Caco-2 (cell line): ENCODE data around the gene DPCD. TPM values are rescaled to one million over a fixed set of nuclear protein-coding genes. Genes with fewer than 3 reads are reported as not detected.

Experiments used
- BruUV-seq: library from RNA; stranded (reverse); fragments of 400-500 nt; replicated peaks from 2 replicates; lab custom pipeline; 2021; lab: Mats Ljungman, UMichigan
- CTCF ChIA-PET: fragments of 300-600 bp; sonication (Branson Sonifier 250); formaldehyde crosslinking; loops from one replicate; lab custom pipeline; 2022; ENCODE audit warnings: antibody characterized with exemption; lab: Charles Lee
- POLR2A ChIA-PET: fragments of 300-600 bp; sonication (Branson Sonifier 250); formaldehyde crosslinking; loops from one replicate; lab custom pipeline; 2022; ENCODE audit warnings: antibody characterized with exemption; lab: Charles Lee
- DNase-seq, 2 experiments: peaks; one replicate each; pipeline versions ENCODE4 v3.0.0 to v3.0.0-alpha.2; 2020 to 2022
- H3K27me3 ChIP-seq: replicated peaks from 2 replicates; pipeline ENCODE4 v1.6.0; 2011; ENCODE audit warnings: low read length; ENCODE audit not compliant: control insufficient read depth, insufficient read depth
- H3K36me3 ChIP-seq: 2 replicates; pipeline ENCODE4 v1.5.1; 2011; ENCODE audit warnings: low read length; ENCODE audit not compliant: control insufficient read depth, insufficient read depth
- H3K4me1 ChIP-seq: fragments of 250-450 bp; sonication (Bioruptor Pico); 2 replicates; pipeline ENCODE4 v1.5.1; 2020; ENCODE audit warnings: mild to moderate bottlenecking
- H3K4me3 ChIP-seq: 2 replicates; pipeline ENCODE4 v1.5.1; 2011; ENCODE audit warnings: low read depth, mild to moderate bottlenecking, control low read depth, low read length
- H3K9me3 ChIP-seq: fragments of 250-450 bp; sonication (Bioruptor Pico); 2 replicates; pipeline ENCODE4 v1.5.1; 2020; ENCODE audit warnings: mild to moderate bottlenecking, moderate library complexity
- H3K27ac Mint-ChIP-seq: one replicate; pipeline ENCODE4 v1.8.0; 2022; ENCODE audit warnings: mixed read lengths; ENCODE audit not compliant: unreplicated experiment
- H3K27me3 Mint-ChIP-seq: one replicate; pipeline ENCODE4 v1.8.0; 2022; ENCODE audit warnings: mixed read lengths; ENCODE audit not compliant: insufficient read depth, unreplicated experiment
- H3K36me3 Mint-ChIP-seq: one replicate; pipeline ENCODE4 v1.8.0; 2022; ENCODE audit warnings: mild to moderate bottlenecking, mixed read lengths; ENCODE audit not compliant: insufficient read depth, unreplicated experiment
- H3K4me1 Mint-ChIP-seq: one replicate; pipeline ENCODE4 v1.8.0; 2022; ENCODE audit warnings: low read depth, mixed read lengths; ENCODE audit not compliant: unreplicated experiment
- H3K4me3 Mint-ChIP-seq: one replicate; pipeline ENCODE4 v1.8.0; 2022; ENCODE audit warnings: mild to moderate bottlenecking, moderate library complexity, mixed read lengths; ENCODE audit not compliant: unreplicated experiment
- H3K9me3 Mint-ChIP-seq: one replicate; pipeline ENCODE4 v1.8.0; 2022; ENCODE audit warnings: mixed read lengths; ENCODE audit not compliant: unreplicated experiment
- CTCF ChIP-seq, 2 experiments: fragments of 200-600 bp in 1 of 2; IDR thresholded peaks; 1 replicate in 1 of 2; 2 replicates in 1 of 2; pipeline versions ENCODE4 v1.5.1 to v1.8.0; 2011 to 2022; ENCODE audit warnings: antibody characterized with exemption in 1 of 2, control low read depth in 1 of 2, inconsistent platforms in 1 of 2, low read depth in 1 of 2, low read length in 1 of 2, mild to moderate bottlenecking in 1 of 2, moderate library complexity in 1 of 2; ENCODE audit not compliant: insufficient read depth in 1 of 2, severe bottlenecking in 1 of 2, unreplicated experiment in 1 of 2
- intact Hi-C: fragments of 100-400 bp; cut with micrococcal nuclease; formaldehyde crosslinking; loops from one replicate; pipeline ENCODE4 v1.10.0; 2022; ENCODE audit not compliant: unreplicated experiment
- total RNA-seq: library from RNA; stranded (reverse); gene quantifications from 2 replicates; pipeline ENCODE4 v1.2.3, GENCODE V29; 2022

The DPCD gene
- total RNA-seq, 1 experiment from 2014 or later, result 13.1 TPM

- no peaks in the 10 kb centered on the region for H3K36me3 ChIP-seq
- no peaks in the 10 kb centered on the region for H3K4me1 Mint-ChIP-seq
- H3K27me3 ChIP-seq, result no peaks in the 10 kb centered on the region
- H3K36me3 Mint-ChIP-seq, result no peaks in the 10 kb centered on the region
- intact Hi-C loops, result no loop called here
- H3K4me3 Mint-ChIP-seq, result no peak overlapping the region
- DNase-seq, result no peak
- no peaks in the 10 kb centered on the region for H3K9me3 Mint-ChIP-seq
- no TSS peak for BruUV-seq
- no peaks in the 10 kb centered on the region for H3K27me3 Mint-ChIP-seq
- no peaks in the 10 kb centered on the region for H3K4me1 ChIP-seq
- ChIA-PET POLR2A (no interaction called here), CTCF (interaction anchor here (0.6 kb wide), 1 partner anchor 202 kb away, joined by 5 read pairs; no protein-coding TSS in a partner anchor)
- no peak overlapping the region for H3K4me3 ChIP-seq
- TF ChIP-seq CTCF (IDR thresholded peaks at IDR 0.05; ENCODE audit: insufficient read depth in 1 of 2, low read depth in 1 of 2, low read length in 1 of 2, severe bottlenecking in 1 of 2, unreplicated experiment in 1 of 2), result no peak
- no peak overlapping the region for H3K27ac Mint-ChIP-seq
- H3K9me3 ChIP-seq, result no peaks in the 10 kb centered on the region
These were observed 7.7 kb downstream of the DPCD start for GRCh38 chr10:101595591-101596433.

DNA sequence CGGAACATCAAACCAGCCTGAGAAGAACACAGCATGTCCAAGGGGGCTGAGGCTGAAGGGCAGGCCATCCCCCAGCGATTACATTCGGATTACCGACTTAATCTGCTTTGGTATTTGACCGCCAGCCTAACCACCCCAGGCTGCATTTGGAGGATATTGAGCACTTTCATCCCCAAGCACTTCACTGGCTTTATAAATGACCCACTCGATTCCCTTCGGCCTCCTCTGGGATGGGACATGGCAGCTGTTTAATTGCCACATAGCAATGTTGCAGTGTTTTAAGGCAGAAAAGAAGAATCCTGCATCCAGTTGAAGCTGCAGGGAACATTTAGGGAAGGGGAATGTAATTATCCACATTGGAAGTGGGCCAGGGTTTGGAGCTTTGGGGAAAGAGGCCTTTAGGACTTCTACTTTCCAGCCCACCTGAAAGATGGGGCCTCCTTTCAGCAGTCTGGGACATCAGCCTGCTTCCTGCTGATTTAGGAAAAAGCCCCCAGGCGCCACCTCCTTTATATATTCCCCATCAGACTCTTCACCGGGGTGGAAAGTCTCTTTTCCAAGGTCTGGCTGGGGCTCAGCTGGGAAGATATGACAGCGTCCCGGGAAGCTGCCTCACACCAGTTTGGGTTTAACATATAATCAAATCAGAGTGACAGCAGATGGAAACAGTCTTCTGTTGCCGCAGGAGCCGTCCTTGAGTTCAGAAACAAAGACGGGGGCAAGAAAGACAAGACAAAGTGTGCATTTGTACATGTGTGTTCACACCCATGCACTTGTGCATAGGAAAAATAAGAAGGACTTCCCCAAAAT is 9.2 kb downstream of the DPCD start:
- H3K36me3 Mint-ChIP-seq, result no peaks in the 10 kb centered on the region
- H3K27me3 Mint-ChIP-seq, result no peaks in the 10 kb centered on the region
- H3K27ac Mint-ChIP-seq, result no peak overlapping the region
- no peak overlapping the region for H3K4me3 Mint-ChIP-seq
- no peaks in the 10 kb centered on the region for H3K4me1 ChIP-seq
- no peak overlapping the region for H3K4me3 ChIP-seq
- no peaks in the 10 kb centered on the region for H3K9me3 ChIP-seq
- no TSS peak for BruUV-seq
- intact Hi-C loops, result no loop called here
- no peaks in the 10 kb centered on the region for H3K36me3 ChIP-seq
- ChIA-PET CTCF (no interaction called here), POLR2A (no interaction called here)
- H3K4me1 Mint-ChIP-seq, result no peaks in the 10 kb centered on the region
- no peak for TF ChIP-seq CTCF (IDR thresholded peaks at IDR 0.05; ENCODE audit: insufficient read depth in 1 of 2, low read depth in 1 of 2, low read length in 1 of 2, severe bottlenecking in 1 of 2, unreplicated experiment in 1 of 2)
- H3K27me3 ChIP-seq, result no peaks in the 10 kb centered on the region
- no peaks in the 10 kb centered on the region for H3K9me3 Mint-ChIP-seq
- DNase-seq, result no peak

DNA sequence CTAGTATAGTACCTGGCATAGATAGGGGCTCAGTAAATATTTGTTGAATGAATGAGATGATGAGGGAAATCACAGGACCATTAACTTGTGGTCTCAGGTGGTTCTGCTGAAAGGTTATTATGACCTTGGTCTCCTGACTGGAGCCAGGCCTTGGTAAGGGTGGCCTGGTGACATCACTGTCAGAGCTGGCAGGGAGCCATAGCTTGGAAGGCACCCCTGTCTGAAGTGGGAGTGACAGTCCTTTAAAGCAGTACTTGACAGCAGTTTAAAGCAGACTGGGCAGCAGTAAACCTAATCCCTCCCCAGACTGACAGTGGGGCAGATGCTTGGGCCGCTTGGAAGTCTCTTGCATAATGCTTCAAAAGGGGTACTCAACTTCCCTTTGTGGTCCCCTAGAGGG is 13.4 kb downstream of the DPCD start:
- ChIA-PET CTCF (interaction anchor here (0.6 to 3.7 kb wide), 3 partner anchors 13 to 181 kb away, joined by 3 to 126 read pairs (median 21); partner anchors contain the start of genes DPCD, NPM3 and POLL), POLR2A (no interaction called here)
- Histone ChIP-seq H3K4me3 (no peak overlapping the region), H3K27me3 (no peaks in the 10 kb centered on the region), H3K9me3 (no peaks in the 10 kb centered on the region), H3K36me3 (peaks cover 1% of the 10 kb centered on the region; the same call in 1 of the 2 replicates), H3K4me1 (no peaks in the 10 kb centered on the region)
- no TSS peak for BruUV-seq
- H3K4me1 Mint-ChIP-seq, result peaks cover 1% of the 10 kb centered on the region
- H3K36me3 Mint-ChIP-seq, result peaks cover 6% of the 10 kb centered on the region
- intact Hi-C loops, result no loop called here
- no peak for DNase-seq
- H3K9me3 Mint-ChIP-seq, result no peaks in the 10 kb centered on the region
- TF ChIP-seq CTCF (IDR thresholded peaks at IDR 0.05; ENCODE audit: insufficient read depth in 1 of 2, low read depth in 1 of 2, low read length in 1 of 2, severe bottlenecking in 1 of 2, unreplicated experiment in 1 of 2), result no peak
- H3K4me3 Mint-ChIP-seq, result no peak overlapping the region
- H3K27me3 Mint-ChIP-seq, result no peaks in the 10 kb centered on the region
- no peak overlapping the region for H3K27ac Mint-ChIP-seq
